Subcutaneous adipose tissue (tissue), 4 donors: Measurements from ENCODE around the gene TATDN3. TPM values are rescaled to one million over a fixed set of nuclear protein-coding genes. Genes with fewer than 3 reads are reported as not detected.

Source experiments
- total RNA-seq, 4 donors: library from RNA; depleted of rRNA; stranded (reverse); fragments of >200 nt; gene quantifications; one replicate each; pipeline ENCODE4 v1.1.0, GENCODE V29; 2016
- TF ChIP-seq, protein P1 (sequence below): fragments of 450-650 bp; IDR thresholded peaks from one replicate; pipeline ENCODE4 v1.5.1; 2016; ENCODE audit warnings: low read depth, mild to moderate bottlenecking, control low read depth, antibody characterized with exemption, moderate library complexity

The TATDN3 gene
- total RNA-seq, 4 donors from 2014 or later = 16.1 to 27.1 (median 22.7) TPM

- TF ChIP-seq, protein P1, sequence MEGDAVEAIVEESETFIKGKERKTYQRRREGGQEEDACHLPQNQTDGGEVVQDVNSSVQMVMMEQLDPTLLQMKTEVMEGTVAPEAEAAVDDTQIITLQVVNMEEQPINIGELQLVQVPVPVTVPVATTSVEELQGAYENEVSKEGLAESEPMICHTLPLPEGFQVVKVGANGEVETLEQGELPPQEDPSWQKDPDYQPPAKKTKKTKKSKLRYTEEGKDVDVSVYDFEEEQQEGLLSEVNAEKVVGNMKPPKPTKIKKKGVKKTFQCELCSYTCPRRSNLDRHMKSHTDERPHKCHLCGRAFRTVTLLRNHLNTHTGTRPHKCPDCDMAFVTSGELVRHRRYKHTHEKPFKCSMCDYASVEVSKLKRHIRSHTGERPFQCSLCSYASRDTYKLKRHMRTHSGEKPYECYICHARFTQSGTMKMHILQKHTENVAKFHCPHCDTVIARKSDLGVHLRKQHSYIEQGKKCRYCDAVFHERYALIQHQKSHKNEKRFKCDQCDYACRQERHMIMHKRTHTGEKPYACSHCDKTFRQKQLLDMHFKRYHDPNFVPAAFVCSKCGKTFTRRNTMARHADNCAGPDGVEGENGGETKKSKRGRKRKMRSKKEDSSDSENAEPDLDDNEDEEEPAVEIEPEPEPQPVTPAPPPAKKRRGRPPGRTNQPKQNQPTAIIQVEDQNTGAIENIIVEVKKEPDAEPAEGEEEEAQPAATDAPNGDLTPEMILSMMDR = no peak
These were observed 31.3 kb downstream of the TATDN3 start for GRCh38 chr1:212822956-212823355.

GRCh38 chr1:212824201-212824600, 32.5 kb downstream of the TATDN3 start:
- TF ChIP-seq, protein P1 = no peak

DNA sequence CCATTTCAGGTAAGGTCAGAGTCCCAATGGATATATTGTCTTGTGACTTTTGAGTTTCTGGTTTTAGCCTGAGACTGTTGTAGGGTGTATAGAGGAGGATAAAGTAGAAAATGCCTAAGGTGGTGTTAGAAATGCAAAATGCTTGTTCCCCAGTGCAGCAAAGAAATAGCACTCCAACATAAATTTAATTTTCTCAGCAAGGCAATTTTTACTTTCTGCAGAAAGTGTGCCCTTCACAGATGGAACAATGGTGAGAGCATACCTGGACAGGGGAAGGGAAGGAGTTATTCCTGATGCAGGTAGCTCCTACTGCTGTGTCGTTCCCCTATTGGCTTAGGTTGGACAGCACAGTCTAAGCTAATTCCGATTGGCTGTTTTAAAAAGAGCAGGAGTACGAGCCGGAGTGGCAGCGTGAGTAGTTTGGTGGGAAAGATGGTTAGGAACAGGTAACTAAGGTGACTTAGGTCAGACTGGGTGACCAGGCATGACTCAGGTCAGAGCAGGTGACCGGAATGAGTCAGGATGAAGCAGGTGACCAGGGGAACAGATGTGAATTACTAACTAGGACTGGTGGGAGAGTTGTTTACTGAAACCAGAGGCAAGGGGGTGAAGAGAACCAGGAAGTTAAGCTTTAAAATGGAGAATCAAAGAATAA, 34.2 kb downstream of the TATDN3 start:
- TF ChIP-seq, protein P1 = no peak

DNA sequence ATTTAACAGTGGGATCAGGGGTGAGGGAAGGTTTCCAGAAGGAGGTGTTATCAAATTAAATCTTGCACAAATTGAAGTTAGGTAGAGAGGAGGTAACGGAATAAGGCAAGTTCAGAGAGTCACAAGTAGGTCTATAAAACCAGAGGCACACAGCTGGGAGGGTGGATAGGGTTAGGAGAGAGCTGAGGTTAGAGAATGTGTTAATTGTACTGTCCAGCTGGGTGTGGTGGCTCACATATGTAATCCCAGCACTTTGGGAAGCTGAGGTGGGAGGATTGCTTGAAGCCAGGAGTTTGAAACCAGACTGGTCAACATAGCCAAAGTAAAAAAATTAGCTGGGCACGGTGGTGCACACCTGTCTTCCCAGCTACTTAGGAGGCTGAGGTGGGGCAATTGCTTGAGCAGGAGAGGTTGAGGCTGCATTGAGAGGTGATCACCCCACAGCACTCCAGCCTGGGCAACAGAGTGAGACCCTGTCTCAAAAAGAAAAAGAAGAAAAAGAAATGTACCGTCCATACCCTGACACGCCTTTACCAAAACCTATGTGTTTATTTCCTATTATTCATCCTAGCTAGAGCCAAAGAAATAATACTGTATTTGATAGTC, 35.6 kb downstream of the TATDN3 start:
- TF ChIP-seq, protein P1 = no peak

GRCh38 chr1:212827831-212828278, 36.2 kb downstream of the TATDN3 start:
- TF ChIP-seq, protein P1 = no peak

- TF ChIP-seq, protein P1 = no peak
These were observed 36.7 kb downstream of the TATDN3 start for GRCh38 chr1:212828395-212828794.

GRCh38 chr1:212838145-212838544, 46.5 kb downstream of the TATDN3 start:
- TF ChIP-seq, protein P1 = no peak
